ENCODE data around the gene JMJD7.

JMJD7 gene

DNA sequence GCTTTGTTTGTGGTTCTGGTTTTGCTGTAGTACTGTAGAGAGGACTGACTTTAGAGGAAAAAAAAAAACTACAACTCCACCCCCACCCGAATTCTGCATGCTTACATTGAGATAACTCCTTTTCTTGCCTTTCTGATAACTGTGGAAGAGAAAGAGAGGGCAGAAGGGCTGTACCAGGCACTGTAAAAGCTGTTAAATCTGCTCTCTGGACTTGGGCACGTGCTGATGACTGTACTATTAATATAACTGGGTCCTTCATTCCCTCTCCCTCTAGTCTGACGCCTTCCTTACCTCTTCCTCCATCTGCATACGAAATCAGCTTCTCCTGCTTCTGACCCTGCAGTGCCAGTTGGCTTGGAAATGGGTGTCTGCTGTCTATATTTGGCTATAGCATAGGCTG is 38.7 kb upstream of the JMJD7 start:
- no peak overlapping the region for H3K18ac ChIP-seq (ENCODE audit: low read length)
- H3K23ac ChIP-seq (ENCODE audit: low read length) = no peak overlapping the region
- no peak overlapping the region for H3K9ac ChIP-seq (ENCODE audit: low read length)
- no peak overlapping the region for H3K4me3 ChIP-seq (ENCODE audit: low read depth, low read length)
- H3K4ac ChIP-seq (ENCODE audit: low read depth, low read length) = no peak overlapping the region
- H2AFZ ChIP-seq (ENCODE audit: insufficient read depth, low read length, poor library complexity) = no peak overlapping the region
- no peak overlapping the region for H2BK120ac ChIP-seq (ENCODE audit: insufficient read depth, low read length, poor library complexity)
- no peak overlapping the region for H4K8ac ChIP-seq (ENCODE audit: low read depth, low read length)
- WGBS (ENCODE audit: extremely low coverage, insufficient coverage, insufficient read length) = no CpG with 5 or more reads among the region's 4 CpGs
- H3K36me3 ChIP-seq (ENCODE audit: control insufficient read depth in 1 of 2, insufficient read depth in 2 of 2, low read length in 2 of 2) = peaks cover 0 to under 1% of the 10 kb centered on the region in 2 experiments
- no peak overlapping the region for H3K14ac ChIP-seq (ENCODE audit: low read length)
- peak overlapping the region; percentile 42 for H2BK12ac ChIP-seq (ENCODE audit: low read length)
- H2BK5ac ChIP-seq (ENCODE audit: low read depth, low read length, poor library complexity) = no peak overlapping the region
- peak overlapping the region; percentile 7 for H4K91ac ChIP-seq (ENCODE audit: low read depth, low read length)
- no peak overlapping the region for H3K27ac ChIP-seq (ENCODE audit: low read depth, low read length)
- no peaks in the 10 kb centered on the region for H3K9me3 ChIP-seq (ENCODE audit: insufficient read depth, low read depth, low read length)
- no peak overlapping the region for H3K4me2 ChIP-seq (ENCODE audit: low read length)
- peaks cover 21 to 25% of the 10 kb centered on the region in 2 experiments for H3K4me1 ChIP-seq (ENCODE audit: control insufficient read depth in 1 of 2, insufficient read depth in 2 of 2, low read length in 2 of 2)
- peaks cover 2% of the 10 kb centered on the region for H3K79me2 ChIP-seq (ENCODE audit: control insufficient read depth, insufficient read depth, low read length, poor library complexity)
- DNase-seq = no peak
- H4K12ac ChIP-seq (ENCODE audit: low read depth, low read length) = no peak overlapping the region
- H2AK5ac ChIP-seq (ENCODE audit: low read length) = no peak overlapping the region
- no peaks in the 10 kb centered on the region for H3K27me3 ChIP-seq (ENCODE audit: insufficient read depth, low read length)
- H3K79me1 ChIP-seq (ENCODE audit: low read length) = peaks cover 14% of the 10 kb centered on the region

DNA sequence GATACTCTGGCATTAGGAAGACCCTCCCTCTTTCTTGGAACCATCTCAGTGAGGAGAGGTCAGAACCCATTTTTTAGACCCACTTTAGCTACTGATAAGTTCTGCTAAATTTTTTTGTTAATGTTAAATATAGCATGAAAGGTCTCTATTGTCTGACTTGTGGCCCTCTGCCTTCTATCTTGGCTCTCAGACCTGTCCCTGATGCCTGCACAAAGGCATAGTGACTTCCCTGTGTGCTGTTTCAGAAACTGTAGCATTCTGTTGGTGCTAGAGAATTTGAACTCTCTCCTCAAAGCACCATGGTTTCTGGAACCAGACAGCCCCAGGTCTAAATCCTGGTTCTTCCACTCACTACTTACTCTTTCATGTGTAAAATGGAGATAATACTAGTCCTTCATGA is 38.2 kb upstream of the JMJD7 start:
- no peak overlapping the region for H2AK5ac ChIP-seq (ENCODE audit: low read length)
- H3K36me3 ChIP-seq (ENCODE audit: control insufficient read depth in 1 of 2, insufficient read depth in 2 of 2, low read length in 2 of 2) = no peaks in the 10 kb centered on the region
- H2AFZ ChIP-seq (ENCODE audit: insufficient read depth, low read length, poor library complexity) = no peak overlapping the region
- H3K4me2 ChIP-seq (ENCODE audit: low read length) = no peak overlapping the region
- no peak overlapping the region for H2BK5ac ChIP-seq (ENCODE audit: low read depth, low read length, poor library complexity)
- H3K9me3 ChIP-seq (ENCODE audit: insufficient read depth, low read depth, low read length) = no peaks in the 10 kb centered on the region
- no peak overlapping the region for H3K27ac ChIP-seq (ENCODE audit: low read depth, low read length)
- H3K18ac ChIP-seq (ENCODE audit: low read length) = no peak overlapping the region
- peaks cover 14% of the 10 kb centered on the region for H3K79me1 ChIP-seq (ENCODE audit: low read length)
- no peak for DNase-seq
- peaks cover 2% of the 10 kb centered on the region for H3K79me2 ChIP-seq (ENCODE audit: control insufficient read depth, insufficient read depth, low read length, poor library complexity)
- H2BK120ac ChIP-seq (ENCODE audit: insufficient read depth, low read length, poor library complexity) = no peak overlapping the region
- H4K8ac ChIP-seq (ENCODE audit: low read depth, low read length) = no peak overlapping the region
- H2BK12ac ChIP-seq (ENCODE audit: low read length) = peak overlapping the region; percentile 42
- H3K27me3 ChIP-seq (ENCODE audit: insufficient read depth, low read length) = no peaks in the 10 kb centered on the region
- H4K12ac ChIP-seq (ENCODE audit: low read depth, low read length) = no peak overlapping the region
- no peak overlapping the region for H3K14ac ChIP-seq (ENCODE audit: low read length)
- no peak overlapping the region for H3K23ac ChIP-seq (ENCODE audit: low read length)
- peaks cover 22 to 29% of the 10 kb centered on the region in 2 experiments for H3K4me1 ChIP-seq (ENCODE audit: control insufficient read depth in 1 of 2, insufficient read depth in 2 of 2, low read length in 2 of 2)
- H3K4ac ChIP-seq (ENCODE audit: low read depth, low read length) = no peak overlapping the region
- no peak overlapping the region for H4K91ac ChIP-seq (ENCODE audit: low read depth, low read length)
- H3K9ac ChIP-seq (ENCODE audit: low read length) = no peak overlapping the region
- no peak overlapping the region for H3K4me3 ChIP-seq (ENCODE audit: low read depth, low read length)

DNA sequence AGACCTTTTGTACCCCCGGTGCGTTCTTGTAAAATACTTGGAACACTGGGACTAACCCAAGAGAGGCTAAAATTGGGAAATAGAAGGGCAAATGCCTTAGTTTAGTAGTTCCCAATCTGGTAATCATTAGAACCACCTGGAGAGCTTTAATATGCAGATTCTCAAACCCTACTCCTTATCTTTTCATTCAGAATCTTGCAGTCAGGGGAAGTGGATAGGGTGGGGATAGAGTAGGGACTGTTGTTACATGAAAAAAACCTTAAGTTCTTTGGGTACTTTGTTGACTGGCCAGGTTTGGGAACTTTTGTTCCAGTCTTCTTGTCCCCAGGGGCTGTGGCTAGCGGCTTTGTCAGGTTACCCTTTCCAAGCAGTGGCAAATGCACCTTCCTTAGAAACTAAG is 37.7 kb upstream of the JMJD7 start:
- no peaks in the 10 kb centered on the region for H3K36me3 ChIP-seq (ENCODE audit: control insufficient read depth in 1 of 2, insufficient read depth in 2 of 2, low read length in 2 of 2)
- H3K4me2 ChIP-seq (ENCODE audit: low read length) = no peak overlapping the region
- no peak overlapping the region for H4K12ac ChIP-seq (ENCODE audit: low read depth, low read length)
- no peak overlapping the region for H4K8ac ChIP-seq (ENCODE audit: low read depth, low read length)
- H3K27ac ChIP-seq (ENCODE audit: low read depth, low read length) = peak overlapping the region; percentile 93
- no peaks in the 10 kb centered on the region for H3K9me3 ChIP-seq (ENCODE audit: insufficient read depth, low read depth, low read length)
- no peak overlapping the region for H2BK5ac ChIP-seq (ENCODE audit: low read depth, low read length, poor library complexity)
- no peak overlapping the region for H3K23ac ChIP-seq (ENCODE audit: low read length)
- H3K14ac ChIP-seq (ENCODE audit: low read length) = no peak overlapping the region
- H3K79me1 ChIP-seq (ENCODE audit: low read length) = peaks cover 14% of the 10 kb centered on the region
- H3K79me2 ChIP-seq (ENCODE audit: control insufficient read depth, insufficient read depth, low read length, poor library complexity) = peaks cover 2% of the 10 kb centered on the region
- peaks cover 23 to 30% of the 10 kb centered on the region in 2 experiments for H3K4me1 ChIP-seq (ENCODE audit: control insufficient read depth in 1 of 2, insufficient read depth in 2 of 2, low read length in 2 of 2)
- H3K4ac ChIP-seq (ENCODE audit: low read depth, low read length) = no peak overlapping the region
- no peak overlapping the region for H3K4me3 ChIP-seq (ENCODE audit: low read depth, low read length)
- H2BK120ac ChIP-seq (ENCODE audit: insufficient read depth, low read length, poor library complexity) = peak overlapping the region; percentile 48
- WGBS (ENCODE audit: extremely low coverage, insufficient coverage, insufficient read length) = no CpG with 5 or more reads among the region's 3 CpGs
- H3K27me3 ChIP-seq (ENCODE audit: insufficient read depth, low read length) = no peaks in the 10 kb centered on the region
- no peak overlapping the region for H2AFZ ChIP-seq (ENCODE audit: insufficient read depth, low read length, poor library complexity)
- H2BK12ac ChIP-seq (ENCODE audit: low read length) = no peak overlapping the region
- H3K9ac ChIP-seq (ENCODE audit: low read length) = no peak overlapping the region
- no peak for DNase-seq
- no peak overlapping the region for H2AK5ac ChIP-seq (ENCODE audit: low read length)
- H3K18ac ChIP-seq (ENCODE audit: low read length) = no peak overlapping the region
- H4K91ac ChIP-seq (ENCODE audit: low read depth, low read length) = no peak overlapping the region

DNA sequence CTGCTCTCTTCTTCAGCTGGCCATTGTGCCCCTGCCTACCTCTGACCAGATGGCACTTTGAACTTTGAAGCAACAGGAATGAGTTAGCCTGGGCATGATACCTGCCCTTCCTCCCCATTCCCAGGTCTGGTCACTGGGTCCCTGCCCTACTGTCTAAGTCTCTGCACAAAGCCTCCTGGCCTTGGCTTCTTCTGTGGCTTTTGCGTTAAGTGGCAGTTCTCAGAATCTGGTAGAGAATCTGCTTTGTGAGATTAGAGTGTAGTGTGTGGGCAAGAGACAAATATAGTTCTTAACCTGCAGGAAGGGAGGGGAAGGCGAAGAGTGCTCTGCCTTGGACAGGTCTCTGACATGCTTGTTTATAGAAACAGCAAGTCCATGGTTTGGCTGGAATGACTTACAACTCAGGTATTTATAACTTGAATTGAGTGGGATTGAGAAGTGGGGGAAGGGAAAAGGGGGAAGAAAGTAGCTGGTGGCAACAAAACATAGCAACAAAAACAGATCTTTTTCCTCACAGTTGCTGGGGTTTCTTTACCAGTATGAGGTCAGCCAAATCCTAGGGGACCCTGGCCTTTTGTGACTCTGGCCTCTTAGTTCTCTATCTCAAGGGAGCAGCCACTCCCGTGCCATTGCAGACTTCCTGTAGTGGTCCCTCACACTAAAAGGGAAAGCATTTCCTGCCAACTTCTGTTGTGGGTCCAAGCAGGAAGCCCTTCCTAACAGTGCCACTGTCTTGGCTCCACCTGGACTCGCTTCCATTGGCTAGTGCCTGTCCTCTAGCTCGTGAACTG is 36.9 kb upstream of the JMJD7 start:
- peak overlapping the region; percentile 93 for H3K27ac ChIP-seq (ENCODE audit: low read depth, low read length)
- H2AK5ac ChIP-seq (ENCODE audit: low read length) = peak overlapping the region; percentile 22
- peaks cover 23 to 32% of the 10 kb centered on the region in 2 experiments for H3K4me1 ChIP-seq (ENCODE audit: control insufficient read depth in 1 of 2, insufficient read depth in 2 of 2, low read length in 2 of 2)
- DNase-seq = no peak
- peak overlapping the region; percentile 60 for H2BK5ac ChIP-seq (ENCODE audit: low read depth, low read length, poor library complexity)
- H4K12ac ChIP-seq (ENCODE audit: low read depth, low read length) = no peak overlapping the region
- WGBS (ENCODE audit: extremely low coverage, insufficient coverage, insufficient read length) = no CpG with 5 or more reads among the region's 5 CpGs
- peak overlapping the region; percentile 46 for H3K14ac ChIP-seq (ENCODE audit: low read length)
- peak overlapping the region; percentile 55 for H2BK12ac ChIP-seq (ENCODE audit: low read length)
- peaks cover 2% of the 10 kb centered on the region for H3K79me2 ChIP-seq (ENCODE audit: control insufficient read depth, insufficient read depth, low read length, poor library complexity)
- peak overlapping the region; percentile 55 for H2BK120ac ChIP-seq (ENCODE audit: insufficient read depth, low read length, poor library complexity)
- H3K4me2 ChIP-seq (ENCODE audit: low read length) = peak overlapping the region; percentile 39
- peaks cover 14% of the 10 kb centered on the region for H3K79me1 ChIP-seq (ENCODE audit: low read length)
- H3K4ac ChIP-seq (ENCODE audit: low read depth, low read length) = peak overlapping the region; percentile 2
- H3K9me3 ChIP-seq (ENCODE audit: insufficient read depth, low read depth, low read length) = no peaks in the 10 kb centered on the region
- no peaks in the 10 kb centered on the region for H3K27me3 ChIP-seq (ENCODE audit: insufficient read depth, low read length)
- peak overlapping the region; percentile 8 for H2AFZ ChIP-seq (ENCODE audit: insufficient read depth, low read length, poor library complexity)
- H3K9ac ChIP-seq (ENCODE audit: low read length) = no peak overlapping the region
- H3K36me3 ChIP-seq (ENCODE audit: control insufficient read depth in 1 of 2, insufficient read depth in 2 of 2, low read length in 2 of 2) = no peaks in the 10 kb centered on the region
- peak overlapping the region; percentile 10 for H4K8ac ChIP-seq (ENCODE audit: low read depth, low read length)
- H3K18ac ChIP-seq (ENCODE audit: low read length) = peak overlapping the region; percentile 13
- H3K23ac ChIP-seq (ENCODE audit: low read length) = no peak overlapping the region
- H3K4me3 ChIP-seq (ENCODE audit: low read depth, low read length) = no peak overlapping the region
- peak overlapping the region; percentile 77 for H4K91ac ChIP-seq (ENCODE audit: low read depth, low read length)

All from trophoblast cell (in vitro differentiated cells and primary cell).